ENCODE results near the gene SEZ6L2. TPM values are rescaled to one million over a fixed set of nuclear protein-coding genes. Genes with fewer than 3 reads are reported as not detected.

Gene SEZ6L2
- total RNA-seq, 6 experiments from 2014 or later, result 1.5 to 4.5 (median 3.9) TPM

GRCh38 chr16:29927070-29927905 is 27.9 kb upstream of the SEZ6L2 start:
- H3K4me3 Mint-ChIP-seq, result peak overlapping the region; percentile 93
- peaks cover 3% of the 10 kb centered on the region; the same call in 1 of the 2 replicates for H3K27me3 Mint-ChIP-seq (ENCODE audit: insufficient read depth)
- no peak for DNase-seq

GRCh38 chr16:29926711-29927052 is 27.3 kb upstream of the SEZ6L2 start:
- H3K4me1 Mint-ChIP-seq (ENCODE audit: low read depth), result peaks cover 39% of the 10 kb centered on the region
- peaks cover 9% of the 10 kb centered on the region; the same call in 1 of the 2 replicates for H3K36me3 Mint-ChIP-seq (ENCODE audit: low read depth)
- H3K27ac Mint-ChIP-seq, result peak overlapping the region; percentile 96
- peak; percentile 7 for DNase-seq
- H3K27me3 Mint-ChIP-seq (ENCODE audit: insufficient read depth), result peaks cover 3% of the 10 kb centered on the region; the same call in 1 of the 2 replicates
- no peaks in the 10 kb centered on the region for H3K9me3 Mint-ChIP-seq
- peak overlapping the region; percentile 93 for H3K4me3 Mint-ChIP-seq
- TF ChIP-seq, protein P1, sequence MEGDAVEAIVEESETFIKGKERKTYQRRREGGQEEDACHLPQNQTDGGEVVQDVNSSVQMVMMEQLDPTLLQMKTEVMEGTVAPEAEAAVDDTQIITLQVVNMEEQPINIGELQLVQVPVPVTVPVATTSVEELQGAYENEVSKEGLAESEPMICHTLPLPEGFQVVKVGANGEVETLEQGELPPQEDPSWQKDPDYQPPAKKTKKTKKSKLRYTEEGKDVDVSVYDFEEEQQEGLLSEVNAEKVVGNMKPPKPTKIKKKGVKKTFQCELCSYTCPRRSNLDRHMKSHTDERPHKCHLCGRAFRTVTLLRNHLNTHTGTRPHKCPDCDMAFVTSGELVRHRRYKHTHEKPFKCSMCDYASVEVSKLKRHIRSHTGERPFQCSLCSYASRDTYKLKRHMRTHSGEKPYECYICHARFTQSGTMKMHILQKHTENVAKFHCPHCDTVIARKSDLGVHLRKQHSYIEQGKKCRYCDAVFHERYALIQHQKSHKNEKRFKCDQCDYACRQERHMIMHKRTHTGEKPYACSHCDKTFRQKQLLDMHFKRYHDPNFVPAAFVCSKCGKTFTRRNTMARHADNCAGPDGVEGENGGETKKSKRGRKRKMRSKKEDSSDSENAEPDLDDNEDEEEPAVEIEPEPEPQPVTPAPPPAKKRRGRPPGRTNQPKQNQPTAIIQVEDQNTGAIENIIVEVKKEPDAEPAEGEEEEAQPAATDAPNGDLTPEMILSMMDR (IDR thresholded peaks at IDR 0.05), result no peak

More at GRCh38 chr16:29927070-29927905, 27.9 kb upstream of the SEZ6L2 start:
- no peaks in the 10 kb centered on the region for H3K9me3 Mint-ChIP-seq
- H3K4me1 Mint-ChIP-seq (ENCODE audit: low read depth), result peaks cover 39% of the 10 kb centered on the region
- TF ChIP-seq, protein P1 (IDR thresholded peaks at IDR 0.05), result no peak
- peaks cover 9% of the 10 kb centered on the region; the same call in 1 of the 2 replicates for H3K36me3 Mint-ChIP-seq (ENCODE audit: low read depth)
- H3K27ac Mint-ChIP-seq, result peak overlapping the region; percentile 96

DNA sequence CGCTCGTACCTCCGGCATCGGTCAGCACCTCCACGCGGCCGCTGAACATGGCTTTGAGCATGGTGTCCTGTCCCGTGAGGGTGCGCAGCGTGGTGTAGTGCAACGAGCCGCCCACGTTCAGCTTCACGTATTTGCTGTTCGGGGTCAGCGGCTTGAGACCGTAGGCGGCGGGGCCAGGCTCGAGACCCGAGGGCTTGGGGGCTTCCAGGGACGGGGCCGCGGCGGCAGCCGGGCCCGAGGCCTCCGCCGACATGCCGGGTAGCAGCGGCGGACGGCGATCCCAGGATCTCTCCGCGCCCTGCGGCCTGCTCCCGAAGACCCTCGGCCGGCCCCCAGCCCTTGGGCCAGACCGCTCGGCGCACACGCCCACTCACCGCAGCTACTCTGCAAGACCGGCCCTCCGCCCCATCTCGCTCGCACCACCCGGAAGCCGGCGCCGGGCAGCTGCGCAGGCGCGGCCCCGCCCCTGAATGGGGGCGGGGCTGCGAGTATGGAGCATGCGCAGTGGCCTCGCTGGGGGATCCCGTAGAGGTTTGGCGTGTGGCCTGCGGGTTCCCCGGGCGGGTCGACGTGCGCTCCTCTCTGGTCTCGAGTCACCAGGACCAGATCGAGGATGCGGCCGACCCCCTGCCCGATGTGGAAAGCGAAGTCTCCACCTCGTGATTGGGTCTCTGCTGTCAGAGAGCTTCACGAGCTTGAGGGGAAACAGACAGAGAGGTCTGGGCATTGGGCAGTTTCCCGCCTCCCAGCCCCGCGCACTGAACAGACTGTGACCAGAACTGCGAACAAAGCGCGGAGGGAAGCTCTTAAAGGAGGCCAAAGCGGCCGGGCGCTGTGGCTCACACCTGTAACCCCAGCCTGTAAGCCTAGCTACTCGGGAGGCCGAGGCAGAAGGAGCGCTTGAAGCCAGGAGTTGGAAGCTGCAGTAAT is 26.7 kb upstream of the SEZ6L2 start, which contains the start of gene KCTD13:
TSS of gene KCTD13 (minus strand) at position 446 of the 930 bp plus-strand sequence. CDS start at position 253, 193 bp downstream.
- H3K4me1 Mint-ChIP-seq (ENCODE audit: low read depth), result peaks cover 41% of the 10 kb centered on the region
- TF ChIP-seq, protein P1 (IDR thresholded peaks at IDR 0.05), result no peak
- H3K36me3 Mint-ChIP-seq (ENCODE audit: low read depth), result peaks cover 10% of the 10 kb centered on the region; the same call in 1 of the 2 replicates
- DNase-seq, result peak; percentile 62
- peaks cover 3% of the 10 kb centered on the region; the same call in 1 of the 2 replicates for H3K27me3 Mint-ChIP-seq (ENCODE audit: insufficient read depth)
- H3K27ac Mint-ChIP-seq, result peak within 1 kb of the TSS; percentile 96
- H3K4me3 Mint-ChIP-seq, result peak within 1 kb of the TSS; percentile 93
- no peaks in the 10 kb centered on the region for H3K9me3 Mint-ChIP-seq

DNA sequence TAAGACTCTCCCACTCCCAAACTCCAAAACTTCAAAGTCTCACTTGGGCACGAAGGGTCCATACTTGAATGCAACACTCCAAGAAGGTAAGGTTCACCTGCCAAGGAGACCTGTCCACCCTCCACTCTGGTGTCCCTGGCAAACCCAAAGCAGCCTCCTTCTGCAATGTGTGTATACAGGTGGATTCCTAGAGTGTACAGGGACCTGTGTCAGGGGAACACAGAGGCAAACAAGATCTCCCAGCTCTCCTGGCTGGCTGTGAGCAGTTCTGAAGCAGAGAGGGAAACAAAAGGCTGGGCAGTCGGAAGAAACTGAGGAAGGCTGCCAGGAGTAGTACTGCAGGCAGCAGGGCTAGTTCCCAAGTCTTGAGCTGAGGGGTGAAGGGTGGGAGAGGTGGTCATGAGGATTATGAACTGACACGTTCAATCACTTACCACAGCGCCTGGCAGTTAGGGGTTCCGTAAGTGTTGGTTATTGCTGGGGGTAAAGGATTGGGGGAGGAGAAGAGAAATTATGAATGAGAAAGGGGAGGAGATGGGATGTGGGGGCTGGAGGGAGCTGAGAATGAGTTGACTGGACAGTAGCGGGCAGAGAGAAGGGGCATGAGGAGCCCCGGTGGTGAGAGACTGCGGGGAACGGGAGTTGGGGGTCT is 25.9 kb upstream of the SEZ6L2 start:
- Mint-ChIP-seq H3K27ac (peak overlapping the region; percentile 32; the same call in 1 of the 2 replicates), H3K36me3 (ENCODE audit: low read depth) (peaks cover 17% of the 10 kb centered on the region; the same call in 1 of the 2 replicates), H3K4me3 (peak overlapping the region; percentile 93), H3K27me3 (ENCODE audit: insufficient read depth) (peaks cover 3% of the 10 kb centered on the region; the same call in 1 of the 2 replicates), H3K9me3 (no peaks in the 10 kb centered on the region), H3K4me1 (ENCODE audit: low read depth) (peaks cover 47% of the 10 kb centered on the region)
- TF ChIP-seq, protein P1 (IDR thresholded peaks at IDR 0.05), result no peak
- DNase-seq, result no peak
